ENCODE data around the gene KRT35. TPM values are rescaled to one million over a fixed set of nuclear protein-coding genes. Genes with fewer than 3 reads are reported as not detected.

Gene KRT35
- total RNA-seq, 2 experiments from 2014 or later, result not detected

GRCh38 chr17:41428591-41429291 is 52.2 kb downstream of the KRT35 start:
- H3K27me3 Mint-ChIP-seq, result peaks cover 5% of the 10 kb centered on the region
- ChIA-PET POLR2A (no interaction called here), CTCF (no interaction called here)
- H3K27me3 ChIP-seq (ENCODE audit: control insufficient read depth in 1 of 2, insufficient read depth in 2 of 2, low read length in 2 of 2), result no peaks in the 10 kb centered on the region
- no peak overlapping the region for H3K27ac ChIP-seq (ENCODE audit: low read depth in 1 of 2, low read length in 2 of 2)
- intact Hi-C loops (cut with DNase I, micrococcal nuclease), result no loop called here
- H3K4me3 ChIP-seq (ENCODE audit: low read length), result no peak overlapping the region
- no peaks in the 10 kb centered on the region for H3K4me1 ChIP-seq (ENCODE audit: insufficient read depth, low read length)
- H3K4me1 Mint-ChIP-seq (ENCODE audit: low read depth), result no peaks in the 10 kb centered on the region
- peaks cover 0 to 5% of the 10 kb centered on the region in 2 experiments for H3K9me3 ChIP-seq (ENCODE audit: control insufficient read depth in 1 of 2, insufficient read depth in 1 of 2, low read length in 2 of 2)
- TF ChIP-seq CTCF (IDR thresholded peaks at IDR 0.05), result no peak
- H3K9me3 Mint-ChIP-seq, result no peaks in the 10 kb centered on the region
- no peak overlapping the region for H3K27ac Mint-ChIP-seq
- H3K36me3 ChIP-seq (ENCODE audit: insufficient read depth, low read length), result no peaks in the 10 kb centered on the region
- ATAC-seq (ENCODE audit: poor library complexity) (no peak), DNase-seq (no peak)
- H3K4me3 Mint-ChIP-seq, result no peak overlapping the region
- no peaks in the 10 kb centered on the region for H3K36me3 Mint-ChIP-seq (ENCODE audit: low read depth)

Small RNA genes lying within 50 kb of the gene (microRNA-seq; reads per million reads assigned to microRNA genes)
- not detected for gene MIR6510 (ENCODE audit: borderline microRNAs expressed, borderline replicate concordance)

Other genes with a start within 250 kb of the KRT35 start
- not detected for gene KRTAP9-3, start 248.7 kb downstream of the KRT35 start, total RNA-seq
- not detected for gene KRTAP9-8, start 243.2 kb downstream of the KRT35 start, total RNA-seq
- not detected for gene KRTAP9-4, start 231.5 kb downstream of the KRT35 start, total RNA-seq
- gene KRTAP9-9, start 225.8 kb downstream of the KRT35 start, total RNA-seq, result not detected
- gene KRTAP9-6, start 215.8 kb downstream of the KRT35 start, total RNA-seq, result not detected
- gene KRTAP9-7, start 205.5 kb downstream of the KRT35 start, total RNA-seq, result not detected
- not detected for gene KRTAP29-1, start 178.3 kb downstream of the KRT35 start, total RNA-seq
- gene KRTAP16-1, start 171.8 kb downstream of the KRT35 start, total RNA-seq, result 1 to 10 TPM; 1.0 to 1.1 TPM
- gene KRTAP17-1, start 165.4 kb downstream of the KRT35 start, total RNA-seq, result not detected
- not detected for gene KRT33A, start 130.3 kb downstream of the KRT35 start, total RNA-seq
- not detected for gene KRT33B, start 111.3 kb downstream of the KRT35 start, total RNA-seq
- gene KRT34, start 98.8 kb downstream of the KRT35 start, total RNA-seq, result not detected
- gene KRT31, start 83.5 kb downstream of the KRT35 start, total RNA-seq, result not detected
- not detected for gene KRT37, start 56.6 kb downstream of the KRT35 start, total RNA-seq
- not detected for gene KRT38, start 40.2 kb downstream of the KRT35 start, total RNA-seq
- not detected for gene KRT32, start 13.8 kb downstream of the KRT35 start, total RNA-seq
- gene KRT36, start 8.8 kb upstream of the KRT35 start, total RNA-seq, result not detected
- gene KRT13, start 24.5 kb upstream of the KRT35 start, total RNA-seq, result not detected
- gene KRT15, start 37.7 kb upstream of the KRT35 start, total RNA-seq, result not detected
- not detected for gene KRT19, start 47.2 kb upstream of the KRT35 start, total RNA-seq
- not detected for gene KRT9, start 90.9 kb upstream of the KRT35 start, total RNA-seq
- gene KRT14, start 105.7 kb upstream of the KRT35 start, total RNA-seq, result not detected
- not detected for gene KRT16, start 131.6 kb upstream of the KRT35 start, total RNA-seq
- gene KRT17, start 143.4 kb upstream of the KRT35 start, total RNA-seq, result not detected
- gene EIF1, start 207.7 kb upstream of the KRT35 start, total RNA-seq, result 1,000 to 10,000 TPM; 3,351 to 3,391 TPM
- gene GAST, start 231.2 kb upstream of the KRT35 start, total RNA-seq, result not detected

Data from CD4-positive, alpha-beta T cell (primary cell).